ENCODE data around the gene ARFGEF3.

ARFGEF3 gene

DNA sequence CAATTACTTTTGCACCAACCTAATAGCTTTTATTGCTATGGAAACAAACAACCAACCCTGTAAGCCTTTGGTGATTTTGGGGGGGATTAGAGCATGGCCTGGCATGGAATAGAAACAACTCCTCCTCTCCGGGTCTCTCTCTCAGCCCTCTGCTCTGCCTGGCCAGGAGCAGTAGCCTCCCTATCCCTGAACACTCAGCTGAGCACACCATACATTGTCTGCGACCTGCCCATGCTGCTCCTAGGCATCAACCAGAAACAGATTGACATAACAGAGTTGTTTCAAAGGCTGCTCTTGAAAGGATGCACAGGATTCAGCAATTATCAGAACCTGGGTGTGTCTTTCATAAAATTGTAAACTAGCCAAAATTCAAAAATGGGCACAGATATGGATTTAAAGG lies 186.1 kb downstream of the ARFGEF3 start:
- Histone ChIP-seq H3K27ac (ENCODE audit: extremely low read depth, low read depth, low read length) (no peak overlapping the region), H3K9me3 (ENCODE audit: control insufficient read depth, insufficient read depth, low read depth, low read length) (no peaks in the 10 kb centered on the region), H3K4me3 (ENCODE audit: low read depth, low read length) (no peak overlapping the region), H3K4me1 (ENCODE audit: control insufficient read depth, insufficient read depth, low read length) (no peaks in the 10 kb centered on the region), H3K36me3 (ENCODE audit: control insufficient read depth in 2 of 2, insufficient read depth in 1 of 2, low read length in 2 of 2) (no peaks in the 10 kb centered on the region)
- ChIA-PET CTCF (interaction anchor here (0.7 kb wide), 1 partner anchor 81 kb away, joined by 3 read pairs; no protein-coding TSS in a partner anchor), POLR2A (no interaction called here)
- no peak for TF ChIP-seq ZNF10 (tag by site-specific recombination; IDR thresholded peaks at IDR 0.05)
- TF ChIP-seq YY1 (tag by site-specific recombination; IDR thresholded peaks at IDR 0.05) = no peak
- no peak for TF ChIP-seq ZNF221 (tag by site-specific recombination; IDR thresholded peaks at IDR 0.05; ENCODE audit: borderline replicate concordance)
- no peak for TF ChIP-seq WT1 (tag by site-specific recombination; IDR thresholded peaks at IDR 0.05)
- TF ChIP-seq, protein P1, sequence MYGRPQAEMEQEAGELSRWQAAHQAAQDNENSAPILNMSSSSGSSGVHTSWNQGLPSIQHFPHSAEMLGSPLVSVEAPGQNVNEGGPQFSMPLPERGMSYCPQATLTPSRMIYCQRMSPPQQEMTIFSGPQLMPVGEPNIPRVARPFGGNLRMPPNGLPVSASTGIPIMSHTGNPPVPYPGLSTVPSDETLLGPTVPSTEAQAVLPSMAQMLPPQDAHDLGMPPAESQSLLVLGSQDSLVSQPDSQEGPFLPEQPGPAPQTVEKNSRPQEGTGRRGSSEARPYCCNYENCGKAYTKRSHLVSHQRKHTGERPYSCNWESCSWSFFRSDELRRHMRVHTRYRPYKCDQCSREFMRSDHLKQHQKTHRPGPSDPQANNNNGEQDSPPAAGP (tag by site-specific recombination; IDR thresholded peaks at IDR 0.05) = no peak
- no peak for TF ChIP-seq ZNF747 (tag by site-specific recombination; IDR thresholded peaks at IDR 0.05)

GRCh38 chr6:138349891-138350290 lies 188.2 kb downstream of the ARFGEF3 start:
- no peaks in the 10 kb centered on the region for H3K4me1 ChIP-seq (ENCODE audit: control insufficient read depth, insufficient read depth, low read length)
- H3K36me3 ChIP-seq (ENCODE audit: control insufficient read depth in 2 of 2, insufficient read depth in 1 of 2, low read length in 2 of 2) = no peaks in the 10 kb centered on the region
- H3K4me3 ChIP-seq (ENCODE audit: low read depth, low read length) = no peak overlapping the region
- no peak for TF ChIP-seq ZNF214 (tag by site-specific recombination; IDR thresholded peaks at IDR 0.05; ENCODE audit: borderline replicate concordance)
- TF ChIP-seq ZNF76 (tag by site-specific recombination; IDR thresholded peaks at IDR 0.05; ENCODE audit: borderline replicate concordance, low read depth) = no peak
- TF ChIP-seq ZNF341 (tag by site-specific recombination; IDR thresholded peaks at IDR 0.05; ENCODE audit: low read depth) = no peak
- TF ChIP-seq, protein P2, sequence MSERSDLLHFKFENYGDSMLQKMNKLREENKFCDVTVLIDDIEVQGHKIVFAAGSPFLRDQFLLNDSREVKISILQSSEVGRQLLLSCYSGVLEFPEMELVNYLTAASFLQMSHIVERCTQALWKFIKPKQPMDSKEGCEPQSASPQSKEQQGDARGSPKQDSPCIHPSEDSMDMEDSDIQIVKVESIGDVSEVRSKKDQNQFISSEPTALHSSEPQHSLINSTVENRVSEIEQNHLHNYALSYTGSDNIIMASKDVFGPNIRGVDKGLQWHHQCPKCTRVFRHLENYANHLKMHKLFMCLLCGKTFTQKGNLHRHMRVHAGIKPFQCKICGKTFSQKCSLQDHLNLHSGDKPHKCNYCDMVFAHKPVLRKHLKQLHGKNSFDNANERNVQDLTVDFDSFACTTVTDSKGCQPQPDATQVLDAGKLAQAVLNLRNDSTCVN (tag by site-specific recombination; optimal IDR thresholded peaks at IDR 0.05) = no peak
- no peak for TF ChIP-seq ZNF776 (tag by site-specific recombination; IDR thresholded peaks at IDR 0.05; ENCODE audit: borderline replicate concordance)
- no peak for TF ChIP-seq ZNF311 (tag by site-specific recombination; IDR thresholded peaks at IDR 0.05; ENCODE audit: borderline replicate concordance)
- no peak for TF ChIP-seq SP7 (tag by site-specific recombination; IDR thresholded peaks at IDR 0.05)
- no peak for TF ChIP-seq PRDM2 (tag by site-specific recombination; IDR thresholded peaks at IDR 0.05; ENCODE audit: borderline replicate concordance)
- TF ChIP-seq ZNF843 (tag by site-specific recombination; IDR thresholded peaks at IDR 0.05) = no peak
- TF ChIP-seq ZNF600 (tag by site-specific recombination; IDR thresholded peaks at IDR 0.05) = no peak
- TF ChIP-seq ZNF544 (tag by site-specific recombination; IDR thresholded peaks at IDR 0.05) = no peak
- no peaks in the 10 kb centered on the region for H3K9me3 ChIP-seq (ENCODE audit: control insufficient read depth, insufficient read depth, low read depth, low read length)
- POLR2A ChIA-PET = interaction anchor here (0.6 kb wide), 1 partner anchor 34 kb away, joined by 3 read pairs; no protein-coding TSS in a partner anchor
- no peak overlapping the region for H3K27ac ChIP-seq (ENCODE audit: extremely low read depth, low read depth, low read length)
- CTCF ChIA-PET = no interaction called here
